ENCODE results near the gene SH3RF3.

Gene SH3RF3

GRCh38 chr2:109266496-109266895 is 137.5 kb downstream of the SH3RF3 start:
- no peak for DNase-seq

GRCh38 chr2:109266998-109267854 is 138.2 kb downstream of the SH3RF3 start:
- no peak for DNase-seq

GRCh38 chr2:109268916-109269315 is 139.9 kb downstream of the SH3RF3 start:
- DNase-seq = no peak

GRCh38 chr2:109269706-109270504 is 140.9 kb downstream of the SH3RF3 start:
- no peak for DNase-seq

- peak in 1 of 2 experiments; percentile 23 for DNase-seq
These were observed 141.7 kb downstream of the SH3RF3 start for GRCh38 chr2:109270505-109271312.

- DNase-seq = no peak
These were observed 142.9 kb downstream of the SH3RF3 start for GRCh38 chr2:109271920-109272319.

GRCh38 chr2:109272461-109272860 is 143.5 kb downstream of the SH3RF3 start:
- no peak for DNase-seq

GRCh38 chr2:109275120-109276012 is 146.4 kb downstream of the SH3RF3 start:
- DNase-seq = peak in 1 of 2 experiments; percentile 71

GRCh38 chr2:109277406-109277805 is 148.4 kb downstream of the SH3RF3 start:
- no peak for DNase-seq

GRCh38 chr2:109279243-109279860 is 150.3 kb downstream of the SH3RF3 start:
- no peak for DNase-seq

- DNase-seq = no peak
These were observed 151.8 kb downstream of the SH3RF3 start for GRCh38 chr2:109280804-109281203.

- DNase-seq = no peak
These were observed 153.4 kb downstream of the SH3RF3 start for GRCh38 chr2:109282360-109282759.

GRCh38 chr2:109282865-109283264 is 153.9 kb downstream of the SH3RF3 start:
- DNase-seq = no peak

GRCh38 chr2:109284826-109285225 is 155.8 kb downstream of the SH3RF3 start:
- DNase-seq = peak in 1 of 2 experiments; percentile 15

GRCh38 chr2:109285244-109285651 is 156.2 kb downstream of the SH3RF3 start:
- no peak for DNase-seq

- no peak for DNase-seq
These were observed 158.4 kb downstream of the SH3RF3 start for GRCh38 chr2:109287413-109287812.

GRCh38 chr2:109287838-109288237 is 158.8 kb downstream of the SH3RF3 start:
- DNase-seq = no peak

- no peak for DNase-seq
These were observed 159.8 kb downstream of the SH3RF3 start for GRCh38 chr2:109288544-109289368.

- no peak for DNase-seq
These were observed 160.7 kb downstream of the SH3RF3 start for GRCh38 chr2:109289504-109290222.
